Gastrocnemius medialis (tissue), 4 donors: ENCODE measurements around the gene ADH1A.
"Not testable (repeated sequence)": the region's sequence is repeated elsewhere in the genome, so short reads cannot be mapped to it uniquely, and the experiment has no call there.

Source experiments
- CTCF ChIP-seq, 5 experiments: fragments of 450-650 bp in 3 of 5; fragments of 200-600 bp in 2 of 5; sonication (generic) in 2 of 5; IDR thresholded peaks in 4 of 5; conservative IDR thresholded peaks in 1 of 5; 1 replicate in 4 of 5; 2 replicates in 1 of 5; pipeline ENCODE4 v1.5.1; 2016 to 2019; ENCODE audit warnings: antibody characterized with exemption in 5 of 5, mild to moderate bottlenecking in 3 of 5, moderate library complexity in 3 of 5
- POLR2A ChIP-seq, 2 donors: fragments of 450-650 bp; IDR thresholded peaks; one replicate each; pipeline ENCODE4 v1.6.1; 2017; ENCODE audit warnings: antibody characterized with exemption in 2 of 2, mild to moderate bottlenecking in 2 of 2, moderate library complexity in 2 of 2

- not testable (repeated sequence) for TF ChIP-seq CTCF (IDR thresholded peaks at IDR 0.05 in 4 of 5, conservative IDR thresholded peaks at IDR 0.05 in 1 of 5); POLR2A (IDR thresholded peaks at IDR 0.05)
These were observed 57.4 kb downstream of the ADH1A start for GRCh38 chr4:99233397-99233796.
